Measurements from ENCODE around the gene HNRNPL.
A peak's percentile ranks its signal among the peaks of the same experiment; 100 is the strongest.

DNA sequence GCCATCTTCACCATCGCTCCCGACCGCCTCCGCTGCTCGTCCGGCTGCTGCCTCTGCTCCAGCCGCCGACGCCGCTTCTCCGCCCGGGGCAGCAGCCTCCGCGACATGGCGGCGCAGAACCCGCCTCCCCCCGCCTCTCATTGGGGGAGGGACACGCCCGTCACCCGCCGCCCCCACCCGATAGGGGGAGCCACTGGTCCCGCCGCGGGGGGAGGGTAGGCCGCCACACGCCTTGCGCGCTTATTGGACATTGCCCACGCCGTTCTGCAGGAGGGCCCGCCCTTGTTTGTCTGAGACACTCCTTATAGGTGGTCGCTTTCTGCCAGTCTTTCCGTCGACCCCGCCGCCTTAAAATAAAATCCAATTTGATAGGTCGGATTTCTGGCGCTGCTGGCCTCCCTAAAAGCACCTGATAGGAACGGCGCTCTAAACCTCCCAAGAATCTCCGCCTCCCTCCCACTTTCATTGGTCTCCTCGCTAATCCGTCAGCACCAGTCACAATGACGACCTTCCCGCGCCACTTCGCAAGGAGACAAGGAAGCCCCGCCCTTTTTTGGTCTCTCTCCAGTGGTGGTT is at the start of gene HNRNPL:
- TF ChIP-seq, protein P1, sequence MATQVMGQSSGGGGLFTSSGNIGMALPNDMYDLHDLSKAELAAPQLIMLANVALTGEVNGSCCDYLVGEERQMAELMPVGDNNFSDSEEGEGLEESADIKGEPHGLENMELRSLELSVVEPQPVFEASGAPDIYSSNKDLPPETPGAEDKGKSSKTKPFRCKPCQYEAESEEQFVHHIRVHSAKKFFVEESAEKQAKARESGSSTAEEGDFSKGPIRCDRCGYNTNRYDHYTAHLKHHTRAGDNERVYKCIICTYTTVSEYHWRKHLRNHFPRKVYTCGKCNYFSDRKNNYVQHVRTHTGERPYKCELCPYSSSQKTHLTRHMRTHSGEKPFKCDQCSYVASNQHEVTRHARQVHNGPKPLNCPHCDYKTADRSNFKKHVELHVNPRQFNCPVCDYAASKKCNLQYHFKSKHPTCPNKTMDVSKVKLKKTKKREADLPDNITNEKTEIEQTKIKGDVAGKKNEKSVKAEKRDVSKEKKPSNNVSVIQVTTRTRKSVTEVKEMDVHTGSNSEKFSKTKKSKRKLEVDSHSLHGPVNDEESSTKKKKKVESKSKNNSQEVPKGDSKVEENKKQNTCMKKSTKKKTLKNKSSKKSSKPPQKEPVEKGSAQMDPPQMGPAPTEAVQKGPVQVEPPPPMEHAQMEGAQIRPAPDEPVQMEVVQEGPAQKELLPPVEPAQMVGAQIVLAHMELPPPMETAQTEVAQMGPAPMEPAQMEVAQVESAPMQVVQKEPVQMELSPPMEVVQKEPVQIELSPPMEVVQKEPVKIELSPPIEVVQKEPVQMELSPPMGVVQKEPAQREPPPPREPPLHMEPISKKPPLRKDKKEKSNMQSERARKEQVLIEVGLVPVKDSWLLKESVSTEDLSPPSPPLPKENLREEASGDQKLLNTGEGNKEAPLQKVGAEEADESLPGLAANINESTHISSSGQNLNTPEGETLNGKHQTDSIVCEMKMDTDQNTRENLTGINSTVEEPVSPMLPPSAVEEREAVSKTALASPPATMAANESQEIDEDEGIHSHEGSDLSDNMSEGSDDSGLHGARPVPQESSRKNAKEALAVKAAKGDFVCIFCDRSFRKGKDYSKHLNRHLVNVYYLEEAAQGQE (IDR thresholded peaks at IDR 0.05; ENCODE audit: insufficient read depth in 1 of 2, low read depth in 2 of 2, low read length in 2 of 2): no peak
- TF ChIP-seq TAF1 (IDR thresholded peaks at IDR 0.05; ENCODE audit: borderline replicate concordance, insufficient read depth, low read length) (0 out of 2 replicates have a peak, but pooled peaks have one; percentile 29), POLR2AphosphoS5 (IDR thresholded peaks at IDR 0.05; ENCODE audit: low read depth, low read length) (peak; percentile 53; the same call in 1 of the 2 replicates)
